B cell (primary cell): Measurements from ENCODE around the gene PRAMEF27. TPM values are rescaled to one million over a fixed set of nuclear protein-coding genes. Genes with fewer than 3 reads are reported as not detected.
"Not testable (repeated sequence)": the region's sequence is repeated elsewhere in the genome, so short reads cannot be mapped to it uniquely, and the experiment has no call there.

Source experiments
- ATAC-seq: fragments of 200-7000 bp; cut with Tn5 transposase; one replicate; pipeline ENCODE4 v1.10.0; 2021; ENCODE audit warnings: low read depth, mild to moderate bottlenecking, moderate number of reproducible peaks, moderate library complexity
- CTCF ChIA-PET: fragments of 350-600 bp; sonication (Branson Sonifier 250); formaldehyde crosslinking; loops from one replicate; lab custom pipeline; 2021; ENCODE audit warnings: antibody characterized with exemption, inconsistent platforms; lab: Charles Lee
- POLR2A ChIA-PET: fragments of 350-600 bp; sonication (Branson Sonifier 250); formaldehyde crosslinking; loops from one replicate; lab custom pipeline; 2021; ENCODE audit warnings: antibody characterized with exemption; lab: Charles Lee
- DNase-seq: peaks from one replicate; pipeline ENCODE4 v3.0.0; 2013
- H2AFZ ChIP-seq: 2 replicates; pipeline ENCODE4 v1.6.1; 2012; ENCODE audit warnings: mild to moderate bottlenecking, low read depth, low read length; ENCODE audit not compliant: insufficient read depth, poor library complexity, severe bottlenecking
- H3K27ac ChIP-seq, 2 donors: 1 replicate in 1 of 2; 2 replicates in 1 of 2; pipeline ENCODE4 v1.5.1; 2012 to 2013; ENCODE audit warnings: low read length in 2 of 2, mild to moderate bottlenecking in 2 of 2, moderate library complexity in 1 of 2
- H3K27me3 ChIP-seq, 4 experiments: fragments of 200-600 bp in 1 of 4; sonication (generic) in 1 of 4; replicated peaks in 1 of 4; 1 replicate in 2 of 4; 2 replicates in 2 of 4; pipeline versions ENCODE4 v1.6.1 to v1.7.0; 2013 to 2016; ENCODE audit warnings: low read length in 3 of 4, mild to moderate bottlenecking in 2 of 4, mixed read lengths in 1 of 4, moderate library complexity in 1 of 4; ENCODE audit not compliant: insufficient read depth in 4 of 4, control insufficient read depth in 3 of 4; ENCODE audit errors: control extremely low read depth in 1 of 4
- H3K36me3 ChIP-seq, 2 experiments: replicated peaks in 1 of 2; 1 replicate in 1 of 2; 2 replicates in 1 of 2; pipeline versions ENCODE4 v1.6.1 to v1.7.1; 2013; ENCODE audit warnings: low read length in 1 of 2; ENCODE audit not compliant: insufficient read depth in 2 of 2, control insufficient read depth in 1 of 2; ENCODE audit errors: control extremely low read depth in 1 of 2, extremely low read depth in 1 of 2
- H3K4me1 ChIP-seq, 2 donors: fragments of 200-600 bp in 1 of 2; sonication (generic) in 1 of 2; 1 replicate in 1 of 2; 2 replicates in 1 of 2; pipeline versions ENCODE4 v1.5.1 to v1.6.1; 2013 to 2017; ENCODE audit warnings: low read length in 2 of 2; ENCODE audit not compliant: control insufficient read depth in 2 of 2, insufficient read depth in 2 of 2
- H3K4me2 ChIP-seq: replicated peaks from 2 replicates; pipeline ENCODE3; 2012; ENCODE audit warnings: mild to moderate bottlenecking, low read depth, low read length; ENCODE audit not compliant: poor library complexity, severe bottlenecking
- H3K4me3 ChIP-seq, 5 experiments: fragments of 200-600 bp in 1 of 5; sonication (generic) in 1 of 5; 1 replicate in 3 of 5; 2 replicates in 2 of 5; pipeline versions ENCODE4 v1.5.1 to v1.7.0; 2011 to 2016; ENCODE audit warnings: low read length in 4 of 5, mild to moderate bottlenecking in 4 of 5, low read depth in 2 of 5, control low read depth in 1 of 5, moderate library complexity in 1 of 5; ENCODE audit not compliant: insufficient read depth in 1 of 5; ENCODE audit errors: control extremely low read depth in 1 of 5, extremely low read depth in 1 of 5
- H3K79me2 ChIP-seq: fragments of 200-600 bp; sonication (generic); one replicate; pipeline ENCODE4 v1.6.0; 2016; ENCODE audit warnings: low read length; ENCODE audit not compliant: control insufficient read depth, insufficient read depth
- H3K9ac ChIP-seq: fragments of 200-600 bp; sonication (generic); 2 replicates; pipeline ENCODE4 v1.6.1; 2017; ENCODE audit warnings: mild to moderate bottlenecking, low read length, moderate library complexity
- H3K9me3 ChIP-seq, 3 donors: one replicate each; pipeline versions ENCODE4 v1.6.1 to v1.7.1; 2013; ENCODE audit warnings: low read length in 2 of 3; ENCODE audit not compliant: control insufficient read depth in 2 of 3, insufficient read depth in 1 of 3; ENCODE audit errors: control extremely low read depth in 1 of 3
- H4K20me1 ChIP-seq: 2 replicates; pipeline ENCODE4 v1.6.0; 2012; ENCODE audit warnings: mild to moderate bottlenecking, low read length; ENCODE audit not compliant: insufficient read depth, control insufficient read depth, poor library complexity, severe bottlenecking
- H3K27ac Mint-ChIP-seq: one replicate; pipeline ENCODE4 v1.8.0; 2021; ENCODE audit warnings: mixed read lengths
- H3K27me3 Mint-ChIP-seq: one replicate; pipeline ENCODE4 v1.8.0; 2021; ENCODE audit warnings: mixed read lengths
- H3K4me1 Mint-ChIP-seq: one replicate; pipeline ENCODE4 v1.8.0; 2021; ENCODE audit warnings: mixed read lengths
- H3K4me3 Mint-ChIP-seq: one replicate; pipeline ENCODE4 v1.8.0; 2021; ENCODE audit warnings: mixed read lengths
- H3K9me3 Mint-ChIP-seq: one replicate; pipeline ENCODE4 v1.8.0; 2022; ENCODE audit warnings: mixed read lengths; ENCODE audit not compliant: insufficient read depth
- WGBS: methylation state at CpG from one replicate; pipeline ENCODE4 v1.1.5; 2013; ENCODE audit warnings: missing lambda C conversion rate; ENCODE audit not compliant: insufficient coverage; 5-methylcytosine and 5-hydroxymethylcytosine counted together
- intact Hi-C: fragments of 100-400 bp; cut with micrococcal nuclease; formaldehyde crosslinking; loops from one replicate; pipeline ENCODE4 v1.10.0; 2022
- polyA plus RNA-seq: library from polyadenylated mRNA; depleted of rRNA; stranded (reverse); fragments of >200 nt; gene quantifications from 2 replicates; pipeline ENCODE4 v1.2.3, GENCODE V29; 2012
- total RNA-seq, 2 donors: library from RNA; stranded (reverse); fragments of 120-200 nt in 1 of 2; gene quantifications; 1 replicate in 1 of 2; 2 replicates in 1 of 2; pipeline versions ENCODE4 v1.2.3 to v1.2.4, GENCODE V29; 2013 to 2022

Gene PRAMEF27
- total and polyA plus RNA-seq, 2 donors (not counting 1 experiment from before 2014, with no cell fraction given), result not detected

DNA sequence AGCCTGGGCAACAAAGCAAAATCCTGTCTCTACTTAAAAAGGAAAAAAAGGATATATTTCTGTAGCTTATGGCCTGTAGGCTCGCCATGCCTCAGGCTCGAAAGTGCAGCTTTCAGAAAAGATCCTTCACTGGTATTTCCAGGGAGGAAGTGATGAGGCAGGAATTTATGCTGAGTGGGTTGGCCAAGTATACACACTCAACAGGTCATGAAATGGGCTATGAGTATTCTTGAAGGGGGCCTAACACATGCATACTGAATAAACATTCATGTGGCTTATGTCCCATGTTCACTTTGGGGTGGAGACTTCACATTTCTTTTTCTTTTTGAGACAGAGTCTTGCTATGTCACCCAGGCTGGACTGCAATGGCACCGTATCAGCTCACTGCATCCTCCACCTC is 47.0 kb downstream of the PRAMEF27 start:
- H3K9ac ChIP-seq, CTCF ChIA-PET, H3K36me3 ChIP-seq, H3K27me3 ChIP-seq, H3K79me2 ChIP-seq, intact Hi-C loops, H3K27ac Mint-ChIP-seq, DNase-seq, H3K9me3 ChIP-seq, H3K4me1 ChIP-seq, ATAC-seq, H4K20me1 ChIP-seq, H3K4me3 Mint-ChIP-seq, H3K27ac ChIP-seq, H3K9me3 Mint-ChIP-seq, H3K27me3 Mint-ChIP-seq, H3K4me1 Mint-ChIP-seq, H2AFZ ChIP-seq, POLR2A ChIA-PET, H3K4me3 ChIP-seq, H3K4me2 ChIP-seq: not testable (repeated sequence)
- WGBS, result no CpG with 5 or more reads among the region's 3 CpGs

DNA sequence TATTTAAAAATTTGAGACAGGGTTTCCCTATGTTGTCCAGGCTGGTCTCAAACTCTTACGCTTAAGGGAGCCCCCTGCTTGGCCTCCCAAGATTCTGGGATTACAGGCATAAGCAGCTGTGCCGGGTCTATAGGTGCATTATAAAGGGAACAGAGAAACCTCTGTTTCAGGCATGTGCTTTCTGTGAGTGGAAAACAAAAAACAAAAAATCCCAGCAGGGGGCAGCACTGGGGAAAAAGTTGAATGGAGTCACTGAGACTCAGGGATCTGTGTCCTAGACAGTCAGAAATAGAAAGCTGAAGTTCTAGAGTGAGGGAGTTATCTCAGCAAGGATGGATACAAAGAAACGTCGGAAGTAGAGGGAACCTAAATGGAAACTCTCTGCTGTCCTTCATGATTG is 50.6 kb downstream of the PRAMEF27 start:
- H3K4me3 ChIP-seq, H3K9ac ChIP-seq, DNase-seq, H3K27me3 Mint-ChIP-seq, ATAC-seq, H3K4me3 Mint-ChIP-seq, POLR2A ChIA-PET, H3K27me3 ChIP-seq, H3K79me2 ChIP-seq, H2AFZ ChIP-seq, H3K9me3 Mint-ChIP-seq, H3K4me2 ChIP-seq, H3K27ac ChIP-seq, H4K20me1 ChIP-seq, H3K4me1 Mint-ChIP-seq, H3K36me3 ChIP-seq, intact Hi-C loops, H3K4me1 ChIP-seq, CTCF ChIA-PET, H3K9me3 ChIP-seq, H3K27ac Mint-ChIP-seq: not testable (repeated sequence)
- no CpG with 5 or more reads among the region's 4 CpGs for WGBS

Other genes with a start within 250 kb of the PRAMEF27 start
- not detected in 2 replicates for gene PRAMEF11, start 225.2 kb downstream of the PRAMEF27 start, total RNA-seq
- not detected in 2 replicates for gene PRAMEF11, start 225.2 kb downstream of the PRAMEF27 start, polyA plus RNA-seq
- gene HNRNPCL1, start 207.9 kb downstream of the PRAMEF27 start, total RNA-seq, result not detected in 2 replicates
- gene HNRNPCL1, start 207.9 kb downstream of the PRAMEF27 start, polyA plus RNA-seq, result not detected in 2 replicates
- gene PRAMEF2, start 199.5 kb downstream of the PRAMEF27 start, total RNA-seq, result not detected in 2 replicates
- gene PRAMEF2, start 199.5 kb downstream of the PRAMEF27 start, polyA plus RNA-seq, result not detected in 2 replicates
- not detected in 2 replicates for gene PRAMEF4, start 170.4 kb downstream of the PRAMEF27 start, total RNA-seq
- gene PRAMEF4, start 170.4 kb downstream of the PRAMEF27 start, polyA plus RNA-seq, result not detected in 2 replicates
- gene PRAMEF10, start 158.3 kb downstream of the PRAMEF27 start, total RNA-seq, result not detected in 2 replicates
- gene PRAMEF10, start 158.3 kb downstream of the PRAMEF27 start, polyA plus RNA-seq, result not detected in 2 replicates
- gene PRAMEF7, start 140.0 kb downstream of the PRAMEF27 start, total RNA-seq, result not detected in 2 replicates
- not detected in 2 replicates for gene PRAMEF7, start 140.0 kb downstream of the PRAMEF27 start, polyA plus RNA-seq
- not detected in 2 replicates for gene PRAMEF6, start 109.0 kb downstream of the PRAMEF27 start, total RNA-seq
- not detected in 2 replicates for gene PRAMEF6, start 109.0 kb downstream of the PRAMEF27 start, polyA plus RNA-seq
- gene HNRNPCL3, start 4.2 kb upstream of the PRAMEF27 start, total RNA-seq, result not detected in 2 replicates
- not detected in 2 replicates for gene HNRNPCL3, start 4.2 kb upstream of the PRAMEF27 start, polyA plus RNA-seq
- not detected in 2 replicates for gene PRAMEF25, start 14.2 kb upstream of the PRAMEF27 start, total RNA-seq
- gene PRAMEF25, start 14.2 kb upstream of the PRAMEF27 start, polyA plus RNA-seq, result not detected in 2 replicates
- not detected in 2 replicates for gene HNRNPCL2, start 60.3 kb upstream of the PRAMEF27 start, total RNA-seq
- gene HNRNPCL2, start 60.3 kb upstream of the PRAMEF27 start, polyA plus RNA-seq, result not detected in 2 replicates
- not detected in 2 replicates for gene PRAMEF26, start 99.4 kb upstream of the PRAMEF27 start, total RNA-seq
- not detected in 2 replicates for gene PRAMEF26, start 99.4 kb upstream of the PRAMEF27 start, polyA plus RNA-seq
- gene HNRNPCL4, start 109.1 kb upstream of the PRAMEF27 start, total RNA-seq, result not detected in 2 replicates
- not detected in 2 replicates for gene HNRNPCL4, start 109.1 kb upstream of the PRAMEF27 start, polyA plus RNA-seq
- gene PRAMEF9, start 115.3 kb upstream of the PRAMEF27 start, total RNA-seq, result not detected in 2 replicates
- gene PRAMEF9, start 115.3 kb upstream of the PRAMEF27 start, polyA plus RNA-seq, result not detected in 2 replicates
- not detected in 2 replicates for gene PRAMEF13, start 144.8 kb upstream of the PRAMEF27 start, total RNA-seq
- not detected in 2 replicates for gene PRAMEF13, start 144.8 kb upstream of the PRAMEF27 start, polyA plus RNA-seq
- not detected in 2 replicates for gene PRAMEF18, start 169.6 kb upstream of the PRAMEF27 start, total RNA-seq
- gene PRAMEF18, start 169.6 kb upstream of the PRAMEF27 start, polyA plus RNA-seq, result not detected in 2 replicates
- not detected in 2 replicates for gene PRAMEF5, start 197.6 kb upstream of the PRAMEF27 start, total RNA-seq
- gene PRAMEF5, start 197.6 kb upstream of the PRAMEF27 start, polyA plus RNA-seq, result not detected in 2 replicates
- gene PRAMEF8, start 228.6 kb upstream of the PRAMEF27 start, total RNA-seq, result not detected in 2 replicates
- gene PRAMEF8, start 228.6 kb upstream of the PRAMEF27 start, polyA plus RNA-seq, result not detected in 2 replicates
- not detected in 2 replicates for gene PRAMEF33, start 247.0 kb upstream of the PRAMEF27 start, total RNA-seq
- gene PRAMEF33, start 247.0 kb upstream of the PRAMEF27 start, polyA plus RNA-seq, result not detected in 2 replicates